Posterior vena cava (tissue), 2 donors: ENCODE results near the gene PLEK. TPM values are rescaled to one million over a fixed set of nuclear protein-coding genes. Genes with fewer than 3 reads are reported as not detected.
"Not testable (repeated sequence)": the region's sequence is repeated elsewhere in the genome, so short reads cannot be mapped to it uniquely, and the experiment has no call there.

Source experiments
- DNase-seq: peaks from one replicate; pipeline ENCODE4 v3.0.0-alpha.2; 2020; ENCODE audit warnings: low spot score
- intact Hi-C, 2 donors: fragments of 100-400 bp; cut with DNase I; formaldehyde crosslinking; loops; one replicate each; pipeline versions ENCODE4 v1.14.1 to v1.14.2; 2022 to 2023
- total RNA-seq, 2 donors: library from RNA; stranded (reverse); fragmentation: NEBNext Ultra II Directional; extraction: Animal tissue kit (Norgen Biotek cat#: 25700); gene quantifications; one replicate each; pipeline ENCODE4 v1.2.1, GENCODE V29; 2021
- donor health status: DM: yes; HTN: yes; CAD: no.
- donor health status: DM: yes; HTN: yes; CAD: no.

Gene PLEK
- total RNA-seq, 2 donors from 2014 or later: 10.8 to 22.7 TPM

GRCh38 chr2:68345129-68345875 is 19.8 kb upstream of the PLEK start:
- DNase-seq: no peak

GRCh38 chr2:68349091-68349490 is 16.0 kb upstream of the PLEK start:
- intact Hi-C loops, DNase-seq: not testable (repeated sequence)

More at GRCh38 chr2:68345129-68345875, 19.8 kb upstream of the PLEK start:
- intact Hi-C loops: no loop called here

- intact Hi-C loops: no loop called here
- no peak for DNase-seq
These were observed 13.1 kb upstream of the PLEK start for GRCh38 chr2:68351997-68352396.

- no peak for DNase-seq
- intact Hi-C loops: no loop called here
These were observed 12.3 kb upstream of the PLEK start for GRCh38 chr2:68352651-68353391.

- intact Hi-C loops: no loop called here
- DNase-seq: no peak
These were observed 8.4 kb upstream of the PLEK start for GRCh38 chr2:68356599-68357239.

- no peak for DNase-seq
- intact Hi-C loops: no loop called here
These were observed 7.3 kb upstream of the PLEK start for GRCh38 chr2:68357605-68358337.

GRCh38 chr2:68359889-68360288 is 5.2 kb upstream of the PLEK start:
- intact Hi-C loops: loop anchor here (5.0 kb wide), 3 partner anchors 77 to 1948 kb away; no protein-coding TSS in a partner anchor
- DNase-seq: no peak

GRCh38 chr2:68362069-68362468 is 3.0 kb upstream of the PLEK start:
- intact Hi-C loops: loop anchor here (5.0 kb wide), 3 partner anchors 75 to 1950 kb away; no protein-coding TSS in a partner anchor
- peak; percentile 95 for DNase-seq

GRCh38 chr2:68362749-68363148 is 2.3 kb upstream of the PLEK start:
- DNase-seq: no peak
- intact Hi-C loops: loop anchor here (5.0 kb wide), 3 partner anchors 75 to 1950 kb away; no protein-coding TSS in a partner anchor

GRCh38 chr2:68363721-68364120 is 1.4 kb upstream of the PLEK start:
- DNase-seq: no peak
- intact Hi-C loops: loop anchor here (5.0 kb wide), 3 partner anchors 74 to 1951 kb away; no protein-coding TSS in a partner anchor

GRCh38 chr2:68366083-68366560 is 1.0 kb downstream of the PLEK start:
- no peak for DNase-seq
- intact Hi-C loops: no loop called here

GRCh38 chr2:68367953-68368653 is 3.0 kb downstream of the PLEK start:
- no peak for DNase-seq
- intact Hi-C loops: no loop called here

GRCh38 chr2:68368654-68369336 is 3.7 kb downstream of the PLEK start:
- DNase-seq: no peak
- intact Hi-C loops: no loop called here

GRCh38 chr2:68369337-68369734 is 4.3 kb downstream of the PLEK start:
- DNase-seq: no peak
- intact Hi-C loops: no loop called here

- no peak for DNase-seq
- intact Hi-C loops: no loop called here
These were observed 6.1 kb downstream of the PLEK start for GRCh38 chr2:68371138-68371537.

GRCh38 chr2:68371581-68371980 is 6.5 kb downstream of the PLEK start:
- intact Hi-C loops: no loop called here
- DNase-seq: no peak

GRCh38 chr2:68372485-68372884 is 7.4 kb downstream of the PLEK start:
- intact Hi-C loops: no loop called here
- DNase-seq: no peak

GRCh38 chr2:68374184-68374583 is 9.1 kb downstream of the PLEK start:
- DNase-seq: no peak
- intact Hi-C loops: no loop called here
